Measurements from ENCODE around the gene TRPM2.

GRCh38 chr21:44392916-44393315 lies 39.5 kb downstream of the TRPM2 start:
- TF ChIP-seq CTCF (IDR thresholded peaks at IDR 0.05; ENCODE audit: borderline replicate concordance, extremely low read depth, low read length, poor library complexity, severe bottlenecking) (no peak), EZH2 (IDR thresholded peaks at IDR 0.05; ENCODE audit: borderline replicate concordance, low read depth, low read length, severe bottlenecking) (no peak)

Data from DND-41 (cell line).